ENCODE measurements around the gene BLOC1S1.

BLOC1S1 gene

DNA sequence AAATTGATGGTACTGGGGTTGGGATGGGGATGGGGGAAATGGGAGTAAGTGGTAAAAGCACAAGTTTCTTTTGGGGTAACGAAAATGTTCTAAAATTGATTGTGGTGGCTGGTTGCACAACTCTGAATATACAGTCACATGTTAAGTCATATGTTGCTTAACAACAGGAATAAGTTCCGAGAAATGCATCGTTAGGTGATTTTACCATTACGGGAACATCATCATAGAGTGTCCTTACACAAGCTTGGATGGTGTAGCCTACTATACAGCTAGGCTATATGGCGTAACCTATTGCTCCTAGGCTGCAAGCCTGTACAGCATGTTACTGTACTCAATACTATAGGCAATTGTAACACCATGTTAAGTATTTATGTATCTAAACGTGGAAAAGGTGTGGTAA, 39.1 kb upstream of the BLOC1S1 start:
- in situ Hi-C loops (cut with HindIII; ENCODE audit: low sequenced_read_pairs) = no loop called here
- DNase-seq (ENCODE audit: low read depth) = no peak
- no peak overlapping the region for H3K4me3 ChIP-seq (ENCODE audit: low read depth, low read length)
- TF ChIP-seq, protein P1, sequence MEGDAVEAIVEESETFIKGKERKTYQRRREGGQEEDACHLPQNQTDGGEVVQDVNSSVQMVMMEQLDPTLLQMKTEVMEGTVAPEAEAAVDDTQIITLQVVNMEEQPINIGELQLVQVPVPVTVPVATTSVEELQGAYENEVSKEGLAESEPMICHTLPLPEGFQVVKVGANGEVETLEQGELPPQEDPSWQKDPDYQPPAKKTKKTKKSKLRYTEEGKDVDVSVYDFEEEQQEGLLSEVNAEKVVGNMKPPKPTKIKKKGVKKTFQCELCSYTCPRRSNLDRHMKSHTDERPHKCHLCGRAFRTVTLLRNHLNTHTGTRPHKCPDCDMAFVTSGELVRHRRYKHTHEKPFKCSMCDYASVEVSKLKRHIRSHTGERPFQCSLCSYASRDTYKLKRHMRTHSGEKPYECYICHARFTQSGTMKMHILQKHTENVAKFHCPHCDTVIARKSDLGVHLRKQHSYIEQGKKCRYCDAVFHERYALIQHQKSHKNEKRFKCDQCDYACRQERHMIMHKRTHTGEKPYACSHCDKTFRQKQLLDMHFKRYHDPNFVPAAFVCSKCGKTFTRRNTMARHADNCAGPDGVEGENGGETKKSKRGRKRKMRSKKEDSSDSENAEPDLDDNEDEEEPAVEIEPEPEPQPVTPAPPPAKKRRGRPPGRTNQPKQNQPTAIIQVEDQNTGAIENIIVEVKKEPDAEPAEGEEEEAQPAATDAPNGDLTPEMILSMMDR (IDR thresholded peaks at IDR 0.05; ENCODE audit: low read depth, low read length, missing control alignments) = no peak

- in situ Hi-C loops (cut with HindIII; ENCODE audit: low sequenced_read_pairs) = no loop called here
- TF ChIP-seq, protein P1 (IDR thresholded peaks at IDR 0.05; ENCODE audit: low read depth, low read length, missing control alignments) = no peak
- DNase-seq (ENCODE audit: low read depth) = no peak
- no peak overlapping the region for H3K4me3 ChIP-seq (ENCODE audit: low read depth, low read length)
Measured at GRCh38 chr12:55679691-55680090, 36.2 kb upstream of the BLOC1S1 start.

- H3K4me3 ChIP-seq (ENCODE audit: low read depth, low read length) = peak overlapping the region; percentile 4
- TF ChIP-seq, protein P1 (IDR thresholded peaks at IDR 0.05; ENCODE audit: low read depth, low read length, missing control alignments) = peak; percentile 2
- DNase-seq (ENCODE audit: low read depth) = no peak
- in situ Hi-C loops (cut with HindIII; ENCODE audit: low sequenced_read_pairs) = no loop called here
Measured at GRCh38 chr12:55681142-55682077, 34.4 kb upstream of the BLOC1S1 start.

GRCh38 chr12:55682087-55682796, 33.6 kb upstream of the BLOC1S1 start:
- DNase-seq (ENCODE audit: low read depth) = no peak
- in situ Hi-C loops (cut with HindIII; ENCODE audit: low sequenced_read_pairs) = no loop called here
- no peak overlapping the region for H3K4me3 ChIP-seq (ENCODE audit: low read depth, low read length)
- TF ChIP-seq, protein P1 (IDR thresholded peaks at IDR 0.05; ENCODE audit: low read depth, low read length, missing control alignments) = no peak

GRCh38 chr12:55683676-55684075, 32.2 kb upstream of the BLOC1S1 start:
- H3K4me3 ChIP-seq (ENCODE audit: low read depth, low read length) = no peak overlapping the region
- DNase-seq (ENCODE audit: low read depth) = no peak
- TF ChIP-seq, protein P1 (IDR thresholded peaks at IDR 0.05; ENCODE audit: low read depth, low read length, missing control alignments) = no peak
- in situ Hi-C loops (cut with HindIII; ENCODE audit: low sequenced_read_pairs) = no loop called here

DNA sequence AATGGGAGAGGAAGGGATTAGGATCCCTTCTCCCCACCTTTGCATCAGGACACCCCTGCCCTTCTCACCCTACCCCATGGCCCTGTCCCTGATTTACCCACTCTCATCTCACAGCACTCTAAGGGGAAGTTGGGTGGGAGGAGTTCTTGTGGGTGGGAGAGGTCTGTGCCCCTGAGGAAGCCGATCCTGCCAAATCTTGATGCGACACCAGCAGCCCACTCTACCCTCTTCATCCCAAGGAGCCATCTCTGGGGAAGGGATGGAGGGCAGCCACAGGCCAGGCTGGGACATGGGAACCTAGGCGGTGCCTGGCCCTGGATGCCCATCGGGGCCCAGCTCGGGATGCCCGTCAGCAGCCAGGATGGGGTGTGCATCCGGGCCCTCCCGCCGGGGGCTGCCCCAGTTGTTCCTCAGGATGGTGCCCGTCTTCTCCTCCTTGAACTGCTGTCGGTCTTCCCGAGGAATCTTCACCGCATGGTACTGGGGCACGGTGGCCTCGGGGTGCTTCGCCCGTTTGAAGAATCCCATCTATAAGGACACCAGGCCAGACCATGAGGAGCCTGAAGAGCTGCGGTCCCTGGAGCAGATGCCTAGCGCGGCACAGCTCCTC, 31.0 kb upstream of the BLOC1S1 start:
- TF ChIP-seq, protein P1 (IDR thresholded peaks at IDR 0.05; ENCODE audit: low read depth, low read length, missing control alignments) = no peak
- H3K4me3 ChIP-seq (ENCODE audit: low read depth, low read length) = no peak overlapping the region
- no peak for DNase-seq (ENCODE audit: low read depth)
- in situ Hi-C loops (cut with HindIII; ENCODE audit: low sequenced_read_pairs) = no loop called here

Data from astrocyte of the cerebellum (primary cell).